K562 (cell line): ENCODE data around the gene TMEM108. TPM values are rescaled to one million over a fixed set of nuclear protein-coding genes. Genes with fewer than 3 reads are reported as not detected.
A peak's percentile ranks its signal among the peaks of the same experiment; 100 is the strongest.

Experiments
- BCLAF1 ChIP-seq, 2 experiments: fragments of 450-650 bp in 1 of 2; IDR thresholded peaks; 2 replicates each; pipeline ENCODE4 v1.6.1; 2011 to 2017; ENCODE audit warnings: low read depth in 2 of 2, antibody characterized with exemption in 1 of 2, borderline replicate concordance in 1 of 2, low read length in 1 of 2, mild to moderate bottlenecking in 1 of 2, mixed read lengths in 1 of 2; ENCODE audit not compliant: control insufficient read depth in 1 of 2
- BRF2 ChIP-seq: IDR thresholded peaks from 3 replicates; pipeline ENCODE4 v1.6.1; 2011; ENCODE audit warnings: borderline replicate concordance, mild to moderate bottlenecking; ENCODE audit not compliant: insufficient read length, insufficient read depth
- DNMT1 ChIP-seq: fragments of 450-650 bp; IDR thresholded peaks from 2 replicates; pipeline ENCODE4 v1.6.1; 2016; ENCODE audit warnings: antibody characterized with exemption, mild to moderate bottlenecking
- HNRNPLL ChIP-seq: fragments of 200-400 bp; formaldehyde crosslinking; IDR thresholded peaks from 2 replicates; pipeline ENCODE4 v1.6.1; 2017; ENCODE audit warnings: low read length, low read depth, mild to moderate bottlenecking; ENCODE audit not compliant: poor library complexity, severe bottlenecking
- MAFK ChIP-seq: IDR thresholded peaks from 2 replicates; pipeline ENCODE4 v1.6.1; 2011; ENCODE audit warnings: low read length, improper control_type of control experiment
- MTA3 ChIP-seq: fragments of 450-650 bp; formaldehyde crosslinking; IDR thresholded peaks from 2 replicates; pipeline ENCODE4 v1.6.1; 2017; ENCODE audit warnings: mild to moderate bottlenecking, borderline replicate concordance
- NFE2 ChIP-seq: IDR thresholded peaks from 2 replicates; pipeline ENCODE4 v1.6.1; 2014; ENCODE audit warnings: antibody characterized with exemption, low read depth
- NONO ChIP-seq, 2 experiments: fragments of 200-400 bp in 1 of 2; fragments of 450-650 bp in 1 of 2; formaldehyde crosslinking in 1 of 2; IDR thresholded peaks; 2 replicates each; pipeline ENCODE4 v1.6.1; 2017; ENCODE audit warnings: low read depth in 2 of 2, mild to moderate bottlenecking in 2 of 2, moderate library complexity in 2 of 2, low read length in 1 of 2
- PYGO2 ChIP-seq: fragments of 450-650 bp; IDR thresholded peaks from 2 replicates; pipeline ENCODE4 v1.6.1; 2016; ENCODE audit warnings: mild to moderate bottlenecking, missing genetic modification characterization, moderate library complexity, missing compliant biosample characterization
- RUNX1 ChIP-seq: sonication (generic); IDR thresholded peaks from 2 replicates; pipeline ENCODE4 v1.6.1; 2016; ENCODE audit warnings: antibody characterized with exemption, low read depth
- SNIP1 ChIP-seq: fragments of 450-650 bp; IDR thresholded peaks from 2 replicates; pipeline ENCODE4 v1.7.1; 2017; ENCODE audit warnings: low read depth, mild to moderate bottlenecking
- SOX6 ChIP-seq: fragments of 450-650 bp; IDR thresholded peaks from 2 replicates; pipeline ENCODE4 v1.6.1; 2014; ENCODE audit warnings: mild to moderate bottlenecking
- TGIF2 ChIP-seq: sonication (generic); formaldehyde crosslinking; IDR thresholded peaks from 2 replicates; pipeline ENCODE4 v1.8.1; 2022; ENCODE audit warnings: mild to moderate bottlenecking, missing genetic modification reagents, moderate library complexity
- ZNF239 ChIP-seq: fragments of 250-450 bp; sonication (Bioruptor Pico); IDR thresholded peaks from 2 replicates; pipeline ENCODE4 v1.4.0; 2020; ENCODE audit warnings: mild to moderate bottlenecking
- ZNF316 ChIP-seq: fragments of 450-650 bp; IDR thresholded peaks from 2 replicates; pipeline ENCODE4 v1.6.1; 2016
- ZNF444 ChIP-seq: fragments of 250-450 bp; sonication (Bioruptor Pico); IDR thresholded peaks from 2 replicates; pipeline ENCODE4 v1.4.0; 2020; ENCODE audit warnings: mild to moderate bottlenecking, moderate library complexity
- polyA plus RNA-seq, 8 experiments: library from polyadenylated mRNA; depleted of rRNA in 4 of 8; stranded (reverse) in 5 of 8; unstranded in 3 of 8; fragments of >200 nt; fragmentation: Nextera tagmentation in 2 of 8; fragmentation: Illumina TruSeq in 1 of 8; extraction: Ambion mirVana in 2 of 8; extraction: Trizol in 1 of 8; gene quantifications; 2 replicates each; pipeline versions ENCODE4 v1.2.1 to v1.2.3, GENCODE V29; 2011 to 2014; ENCODE audit warnings: inconsistent platforms in 1 of 8, missing spikeins in 1 of 8
- total RNA-seq, 7 experiments: library from RNA; depleted of rRNA in 6 of 7; stranded (reverse); fragments of >200 nt in 6 of 7; fragmentation: Illumina TruSeq in 2 of 7; extraction: Trizol in 2 of 7; gene quantifications; 2 replicates each; pipeline versions ENCODE4 v1.2.1 to v1.2.3, GENCODE V29; 2011 to 2021; ENCODE audit warnings: low replicate concordance in 1 of 7
- TF ChIP-seq, protein P1 (sequence below): sonication (generic); IDR thresholded peaks from 2 replicates; pipeline ENCODE4 v1.6.1; 2016
- TF ChIP-seq, protein P2 (sequence below): fragments of 250-450 bp; sonication (Bioruptor Pico); IDR thresholded peaks from 2 replicates; pipeline ENCODE4 v1.5.0; 2021; ENCODE audit warnings: mild to moderate bottlenecking, borderline replicate concordance

Gene TMEM108
- total and polyA plus RNA-seq, 9 of the 15 experiments (the other 6 are each of a cell fraction or from before 2014, with no cell fraction given), result 0.65 to 11.1 (median 3.4) TPM

GRCh38 chr3:133413161-133414020 lies 375.2 kb downstream of the TMEM108 start (continued):
- 0 out of 2 replicates have a peak, but pooled peaks have one; percentile 17 for TF ChIP-seq MAFK
- TF ChIP-seq NONO (IDR thresholded peaks at IDR 0.05; ENCODE audit: low read depth in 2 of 2, low read length in 1 of 2), result no peak
- no peak for TF ChIP-seq HNRNPLL
- no peak for TF ChIP-seq SNIP1
- TF ChIP-seq, protein P1, sequence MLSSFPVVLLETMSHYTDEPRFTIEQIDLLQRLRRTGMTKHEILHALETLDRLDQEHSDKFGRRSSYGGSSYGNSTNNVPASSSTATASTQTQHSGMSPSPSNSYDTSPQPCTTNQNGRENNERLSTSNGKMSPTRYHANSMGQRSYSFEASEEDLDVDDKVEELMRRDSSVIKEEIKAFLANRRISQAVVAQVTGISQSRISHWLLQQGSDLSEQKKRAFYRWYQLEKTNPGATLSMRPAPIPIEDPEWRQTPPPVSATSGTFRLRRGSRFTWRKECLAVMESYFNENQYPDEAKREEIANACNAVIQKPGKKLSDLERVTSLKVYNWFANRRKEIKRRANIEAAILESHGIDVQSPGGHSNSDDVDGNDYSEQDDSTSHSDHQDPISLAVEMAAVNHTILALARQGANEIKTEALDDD, result 0 out of 2 replicates have a peak, but pooled peaks have one; percentile 40
- TF ChIP-seq BCLAF1 (IDR thresholded peaks at IDR 0.05; ENCODE audit: borderline replicate concordance in 1 of 2, control insufficient read depth in 1 of 2, low read depth in 2 of 2, low read length in 1 of 2), result no peak
- no peak for TF ChIP-seq RUNX1
- TF ChIP-seq ZNF316, result peak; percentile 46; the same call in 1 of the 2 replicates
- no peak for TF ChIP-seq SOX6
- no peak for TF ChIP-seq DNMT1
- no peak for TF ChIP-seq ZNF239 (CRISPR knock-in tag)
- no peak for TF ChIP-seq BRF2
- TF ChIP-seq, protein P2, sequence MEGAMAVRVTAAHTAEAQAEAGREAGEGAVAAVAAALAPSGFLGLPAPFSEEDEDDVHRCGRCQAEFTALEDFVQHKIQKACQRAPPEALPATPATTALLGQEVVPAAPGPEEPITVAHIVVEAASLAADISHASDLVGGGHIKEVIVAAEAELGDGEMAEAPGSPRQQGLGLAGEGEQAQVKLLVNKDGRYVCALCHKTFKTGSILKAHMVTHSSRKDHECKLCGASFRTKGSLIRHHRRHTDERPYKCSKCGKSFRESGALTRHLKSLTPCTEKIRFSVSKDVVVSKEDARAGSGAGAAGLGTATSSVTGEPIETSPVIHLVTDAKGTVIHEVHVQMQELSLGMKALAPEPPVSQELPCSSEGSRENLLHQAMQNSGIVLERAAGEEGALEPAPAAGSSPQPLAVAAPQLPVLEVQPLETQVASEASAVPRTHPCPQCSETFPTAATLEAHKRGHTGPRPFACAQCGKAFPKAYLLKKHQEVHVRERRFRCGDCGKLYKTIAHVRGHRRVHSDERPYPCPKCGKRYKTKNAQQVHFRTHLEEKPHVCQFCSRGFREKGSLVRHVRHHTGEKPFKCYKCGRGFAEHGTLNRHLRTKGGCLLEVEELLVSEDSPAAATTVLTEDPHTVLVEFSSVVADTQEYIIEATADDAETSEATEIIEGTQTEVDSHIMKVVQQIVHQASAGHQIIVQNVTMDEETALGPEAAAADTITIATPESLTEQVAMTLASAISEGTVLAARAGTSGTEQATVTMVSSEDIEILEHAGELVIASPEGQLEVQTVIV (CRISPR knock-in tag), result no peak
- no peak for TF ChIP-seq MTA3
- TF ChIP-seq PYGO2 (tag), result no peak
- no peak for TF ChIP-seq ZNF444
- TF ChIP-seq NFE2, result peak; percentile 49
- TF ChIP-seq TGIF2 (CRISPR knock-in tag), result no peak
